Measurements from ENCODE around the gene ZNF776.

DNA sequence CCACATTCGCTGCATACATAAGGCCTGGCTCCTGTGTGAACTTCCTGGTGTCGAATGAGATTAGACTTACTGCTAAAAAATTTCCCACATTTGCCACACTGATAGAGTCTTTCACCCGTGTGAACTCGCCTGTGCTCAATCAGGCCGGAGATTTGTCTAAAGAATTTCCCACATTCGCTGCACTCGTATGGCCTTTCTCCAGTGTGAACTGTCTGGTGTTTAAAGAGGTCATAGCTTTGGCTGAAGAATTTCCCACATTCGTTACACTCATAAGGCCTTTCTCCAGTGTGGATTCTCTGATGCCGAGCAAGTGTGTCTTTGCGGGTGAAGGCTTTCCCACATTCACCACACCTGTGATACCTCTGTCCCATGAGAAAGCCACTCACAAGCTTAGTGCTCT, 25.7 kb upstream of the ZNF776 start:
- TF ChIP-seq, protein P1, sequence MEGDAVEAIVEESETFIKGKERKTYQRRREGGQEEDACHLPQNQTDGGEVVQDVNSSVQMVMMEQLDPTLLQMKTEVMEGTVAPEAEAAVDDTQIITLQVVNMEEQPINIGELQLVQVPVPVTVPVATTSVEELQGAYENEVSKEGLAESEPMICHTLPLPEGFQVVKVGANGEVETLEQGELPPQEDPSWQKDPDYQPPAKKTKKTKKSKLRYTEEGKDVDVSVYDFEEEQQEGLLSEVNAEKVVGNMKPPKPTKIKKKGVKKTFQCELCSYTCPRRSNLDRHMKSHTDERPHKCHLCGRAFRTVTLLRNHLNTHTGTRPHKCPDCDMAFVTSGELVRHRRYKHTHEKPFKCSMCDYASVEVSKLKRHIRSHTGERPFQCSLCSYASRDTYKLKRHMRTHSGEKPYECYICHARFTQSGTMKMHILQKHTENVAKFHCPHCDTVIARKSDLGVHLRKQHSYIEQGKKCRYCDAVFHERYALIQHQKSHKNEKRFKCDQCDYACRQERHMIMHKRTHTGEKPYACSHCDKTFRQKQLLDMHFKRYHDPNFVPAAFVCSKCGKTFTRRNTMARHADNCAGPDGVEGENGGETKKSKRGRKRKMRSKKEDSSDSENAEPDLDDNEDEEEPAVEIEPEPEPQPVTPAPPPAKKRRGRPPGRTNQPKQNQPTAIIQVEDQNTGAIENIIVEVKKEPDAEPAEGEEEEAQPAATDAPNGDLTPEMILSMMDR (IDR thresholded peaks at IDR 0.05), result no peak
- TF ChIP-seq EP300 (IDR thresholded peaks at IDR 0.05) (no peak), POLR2A (IDR thresholded peaks at IDR 0.05) (no peak)
